Ovary (tissue), 3 donors: ENCODE measurements around the gene RPA3.

Experiments
- CTCF ChIP-seq, 3 donors: fragments of 450-650 bp in 2 of 3; fragments of 200-600 bp in 1 of 3; IDR thresholded peaks; one replicate each; pipeline versions ENCODE4 v1.5.1 to v1.8.0; 2016 to 2022; ENCODE audit warnings: antibody characterized with exemption in 3 of 3, mild to moderate bottlenecking in 1 of 3
- POLR2A ChIP-seq: fragments of 450-650 bp; IDR thresholded peaks from one replicate; pipeline ENCODE4 v1.6.1; 2017; ENCODE audit warnings: antibody characterized with exemption, mild to moderate bottlenecking, moderate library complexity
- donor health status: DM: no; HTN: no; CAD: no.

- TF ChIP-seq POLR2A (no peak), CTCF (IDR thresholded peaks at IDR 0.05) (no peak)
Measured at GRCh38 chr7:7695111-7695817, 23.1 kb downstream of the RPA3 start.
